Psoas muscle (tissue), 8 donors: ENCODE results near the gene RAD51D. TPM values are rescaled to one million over a fixed set of nuclear protein-coding genes. Genes with fewer than 3 reads are reported as not detected.
A peak's percentile ranks its signal among the peaks of the same experiment; 100 is the strongest.

Experiments
- ATAC-seq, 4 donors: fragments of 200-7000 bp; cut with Tn5 transposase; one replicate each; pipeline ENCODE4 v1.9.1; 2020; ENCODE audit warnings: moderate library complexity in 3 of 4, mild to moderate bottlenecking in 2 of 4
- DNase-seq, 2 donors: peaks; one replicate each; pipeline ENCODE4 v3.0.0-alpha.2; 2020
- H3K27ac ChIP-seq: fragments of 200-600 bp; one replicate; pipeline ENCODE4 v1.8.0; 2022
- H3K27me3 ChIP-seq, 3 donors: fragments of 200-600 bp in 1 of 3; one replicate each; pipeline versions ENCODE4 v1.6.1 to v1.8.0; 2013 to 2022; ENCODE audit warnings: low read length in 2 of 3, mild to moderate bottlenecking in 2 of 3, moderate library complexity in 1 of 3; ENCODE audit not compliant: insufficient read depth in 3 of 3
- H3K36me3 ChIP-seq, 2 donors: fragments of 200-600 bp in 1 of 2; one replicate each; pipeline versions ENCODE4 v1.6.1 to v1.8.0; 2013 to 2022; ENCODE audit warnings: low read depth in 1 of 2, mild to moderate bottlenecking in 1 of 2, moderate library complexity in 1 of 2; ENCODE audit not compliant: insufficient read depth in 1 of 2
- H3K4me1 ChIP-seq: fragments of 200-600 bp; one replicate; pipeline ENCODE4 v1.8.0; 2022
- H3K4me3 ChIP-seq: fragments of 200-600 bp; one replicate; pipeline ENCODE4 v1.8.0; 2022; ENCODE audit warnings: mild to moderate bottlenecking
- H3K9me3 ChIP-seq: fragments of 200-600 bp; one replicate; pipeline ENCODE4 v1.8.0; 2022
- CTCF ChIP-seq: fragments of 200-600 bp; IDR thresholded peaks from one replicate; pipeline ENCODE4 v1.8.0; 2022; ENCODE audit warnings: antibody characterized with exemption
- WGBS, 3 donors: extraction: QIAGEN DNeasy Blood & Tissue Kit; methylation state at CpG; one replicate each; pipeline versions ENCODE4 v1.1.6 to v1.1.7; 2013; 5-methylcytosine and 5-hydroxymethylcytosine counted together
- intact Hi-C, 2 donors: fragments of 100-400 bp; cut with DNase I; formaldehyde crosslinking; loops; one replicate each; pipeline versions ENCODE4 v1.11.0 to v1.14.2; 2022
- polyA plus RNA-seq, 3 donors: library from polyadenylated mRNA; stranded (reverse); fragments of 200-250 nt; gene quantifications; one replicate each; pipeline ENCODE4 v1.2.3, GENCODE V29; 2013
- total RNA-seq, 4 donors: library from RNA; stranded (reverse); fragmentation: NEBNext Ultra II Directional in 2 of 4; extraction: Animal tissue kit (Norgen Biotek cat#: 25700) in 2 of 4; gene quantifications; one replicate each; pipeline versions ENCODE4 v1.2.1 to v1.2.4, GENCODE V29; 2021 to 2023
- donor health status: healthy with polysubstance abuse.
- donor health status: DM: no; HTN: no; CAD: no; lungs with moderate emphysema.
- donor health status: Bipolar disorder and iron deficiency.
- donor health status: healthy.
- donor health status: DM: yes; HTN: yes; CAD: no.
- donor health status: DM: no; HTN: no; CAD: no.
- donor health status: DM: no; HTN: no; CAD: no.
- donor health status: DM: yes; HTN: yes; CAD: no.

Gene RAD51D
- total and polyA plus RNA-seq, 7 donors = 3.6 to 6.2 (median 5.4) TPM

- WGBS, 3 donors = 92 to 94% (median 93%) methylated on average over 6 of the region's 6 CpGs
- DNase-seq (no peak), ATAC-seq (no peak)
- Histone ChIP-seq H3K4me1 (peaks cover 12% of the 10 kb centered on the region), H3K27me3 (no peaks in the 10 kb centered on the region), H3K36me3 (peaks cover 6 to 70% of the 10 kb centered on the region in 2 donors), H3K27ac (no peak overlapping the region), H3K4me3 (no peak overlapping the region), H3K9me3 (no peaks in the 10 kb centered on the region)
- no peak for TF ChIP-seq CTCF
- intact Hi-C loops = no loop called here
Observed at GRCh38 chr17:35138218-35138617, 18.6 kb upstream of the RAD51D start.

GRCh38 chr17:35135322-35135721, 15.7 kb upstream of the RAD51D start:
- intact Hi-C loops = no loop called here
- no peak for ATAC-seq
- no peaks in the 10 kb centered on the region for H3K9me3 ChIP-seq
- H3K4me3 ChIP-seq = no peak overlapping the region
- 82 to 90% (median 89%) methylated on average over 6 of the region's 6 CpGs for WGBS, 3 donors
- H3K27ac ChIP-seq = no peak overlapping the region
- no peak for TF ChIP-seq CTCF
- no peak for DNase-seq
- peaks cover 6 to 95% of the 10 kb centered on the region in 2 donors for H3K36me3 ChIP-seq
- no peaks in the 10 kb centered on the region for H3K4me1 ChIP-seq
- no peaks in the 10 kb centered on the region for H3K27me3 ChIP-seq

GRCh38 chr17:35132816-35133550, 13.3 kb upstream of the RAD51D start:
- TF ChIP-seq CTCF = no peak
- no peak overlapping the region for H3K27ac ChIP-seq
- intact Hi-C loops = no loop called here
- no peaks in the 10 kb centered on the region for H3K4me1 ChIP-seq
- ATAC-seq (no peak), DNase-seq (no peak)
- H3K27me3 ChIP-seq = no peaks in the 10 kb centered on the region
- H3K9me3 ChIP-seq = no peaks in the 10 kb centered on the region
- H3K36me3 ChIP-seq = peaks cover 6 to 73% of the 10 kb centered on the region in 2 donors
- no peak overlapping the region for H3K4me3 ChIP-seq
- WGBS, 3 donors = 92 to 94% (median 93%) methylated on average over 22 of the region's 22 CpGs

GRCh38 chr17:35132099-35132498, 12.4 kb upstream of the RAD51D start:
- ATAC-seq (no peak), DNase-seq (no peak)
- Histone ChIP-seq H3K27ac (no peak overlapping the region), H3K4me3 (no peak overlapping the region), H3K27me3 (no peaks in the 10 kb centered on the region), H3K4me1 (no peaks in the 10 kb centered on the region), H3K9me3 (no peaks in the 10 kb centered on the region), H3K36me3 (peaks cover 6 to 64% of the 10 kb centered on the region in 2 donors)
- intact Hi-C loops = no loop called here
- WGBS, 3 donors = 73 to 78% (median 76%) methylated on average over 10 of the region's 10 CpGs
- TF ChIP-seq CTCF = no peak

- intact Hi-C loops = no loop called here
- WGBS, 3 donors = 89 to 95% (median 95%) methylated on average over 3 of the region's 3 CpGs
- H3K36me3 ChIP-seq = peaks cover 0 to 47% of the 10 kb centered on the region in 2 donors
- DNase-seq (no peak), ATAC-seq (peak in 2 of 4 donors; percentile 6 to 11)
- H3K27ac ChIP-seq = no peak overlapping the region
- no peaks in the 10 kb centered on the region for H3K9me3 ChIP-seq
- H3K27me3 ChIP-seq = no peaks in the 10 kb centered on the region
- TF ChIP-seq CTCF = no peak
- no peaks in the 10 kb centered on the region for H3K4me1 ChIP-seq
- H3K4me3 ChIP-seq = no peak overlapping the region
Observed at GRCh38 chr17:35130392-35130791, 10.7 kb upstream of the RAD51D start.
